ENCODE results near the gene FAM153A.
"Not testable (repeated sequence)": the region's sequence is repeated elsewhere in the genome, so short reads cannot be mapped to it uniquely, and the experiment has no call there.

FAM153A gene

DNA sequence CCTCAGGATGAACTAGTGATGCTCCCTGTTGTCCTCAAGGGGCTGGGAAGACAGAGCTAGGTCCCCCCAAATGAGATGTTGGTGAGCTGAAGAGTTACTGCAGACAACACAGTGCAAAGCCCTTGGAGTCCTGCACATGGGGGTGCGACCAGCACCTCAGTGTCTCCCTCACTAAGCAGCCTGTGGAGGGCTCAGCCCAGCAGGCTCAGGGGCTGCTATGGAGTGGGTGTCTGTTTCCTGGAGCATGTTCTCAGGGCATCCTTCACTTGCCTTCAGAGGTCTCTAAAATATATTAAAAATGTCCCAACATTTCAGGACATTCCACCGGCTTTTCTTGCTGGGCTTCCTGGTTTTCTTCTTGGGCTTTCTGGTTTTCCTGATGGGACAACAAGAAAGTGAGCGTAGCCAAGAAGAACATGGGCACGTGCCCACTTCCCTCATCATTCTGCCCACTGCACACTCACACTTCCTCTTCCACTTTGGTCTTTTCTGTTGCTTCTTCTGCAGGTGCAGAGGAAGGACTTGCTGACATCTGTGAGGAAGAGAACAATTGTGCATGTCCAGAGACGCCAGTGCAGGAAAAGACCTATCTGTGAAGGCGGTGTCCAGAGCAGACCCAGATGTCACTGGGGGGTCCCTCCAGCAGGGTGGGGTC lies 58.7 kb downstream of the FAM153A start:
- not testable (repeated sequence) for DNase-seq

DNA sequence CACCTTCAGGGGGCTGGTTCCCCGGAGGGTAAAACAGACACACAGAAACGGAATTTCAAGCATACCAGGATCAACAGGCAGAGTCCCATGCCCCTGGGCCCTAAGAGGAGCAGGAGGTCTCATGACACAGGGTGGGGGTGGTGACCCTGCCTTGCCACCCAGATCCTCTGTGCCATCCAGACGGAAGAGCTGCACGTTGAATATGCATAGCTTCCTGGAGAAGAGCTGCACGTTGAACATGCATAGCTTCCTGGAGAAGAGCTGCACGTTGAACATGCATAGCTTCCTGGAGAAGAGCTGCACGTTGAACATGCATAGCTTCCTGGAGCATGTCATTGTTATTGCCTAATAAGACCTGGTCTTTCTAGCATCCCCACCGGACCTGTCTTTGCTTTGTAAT lies 59.9 kb downstream of the FAM153A start:
- not testable (repeated sequence) for DNase-seq

DNA sequence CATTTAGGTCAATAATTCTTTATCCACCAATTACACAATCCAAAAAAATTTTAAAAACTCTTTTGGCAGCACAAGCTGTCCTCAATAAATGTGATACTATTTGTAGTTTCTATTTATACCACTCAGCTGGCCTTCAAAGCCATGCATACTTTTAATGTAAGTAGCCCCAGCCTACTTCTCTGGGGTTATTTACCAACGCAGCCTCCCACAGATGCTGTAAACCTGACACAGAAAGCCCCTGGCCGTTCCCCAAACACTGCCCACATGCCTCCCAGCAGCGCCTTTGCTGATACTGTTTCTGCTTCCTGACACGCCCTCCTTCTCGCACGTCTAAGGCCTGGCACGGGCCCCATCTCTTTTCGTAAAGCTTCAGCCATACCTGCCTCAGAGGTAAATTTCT lies 62.7 kb downstream of the FAM153A start:
- not testable (repeated sequence) for DNase-seq

DNA sequence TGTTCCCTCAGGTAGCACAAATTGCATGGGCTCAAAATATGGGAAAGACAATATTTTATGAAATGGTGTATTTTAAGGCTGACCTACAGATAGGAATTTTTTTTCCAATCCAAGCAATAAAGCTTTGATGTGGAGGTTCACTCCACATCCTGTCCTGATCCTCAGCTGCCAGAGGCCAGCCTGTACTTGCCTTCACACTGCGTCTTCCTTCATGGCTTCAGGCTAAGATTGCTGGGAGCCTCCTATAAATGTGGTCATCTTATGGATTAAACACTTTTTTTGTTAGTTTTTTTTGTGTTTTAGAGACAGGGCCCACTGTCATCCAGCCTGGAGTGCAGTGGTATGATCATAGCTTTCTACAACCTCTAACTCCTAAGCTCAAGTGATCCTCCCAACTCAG lies 67.3 kb downstream of the FAM153A start:
- not testable (repeated sequence) for DNase-seq

DNA sequence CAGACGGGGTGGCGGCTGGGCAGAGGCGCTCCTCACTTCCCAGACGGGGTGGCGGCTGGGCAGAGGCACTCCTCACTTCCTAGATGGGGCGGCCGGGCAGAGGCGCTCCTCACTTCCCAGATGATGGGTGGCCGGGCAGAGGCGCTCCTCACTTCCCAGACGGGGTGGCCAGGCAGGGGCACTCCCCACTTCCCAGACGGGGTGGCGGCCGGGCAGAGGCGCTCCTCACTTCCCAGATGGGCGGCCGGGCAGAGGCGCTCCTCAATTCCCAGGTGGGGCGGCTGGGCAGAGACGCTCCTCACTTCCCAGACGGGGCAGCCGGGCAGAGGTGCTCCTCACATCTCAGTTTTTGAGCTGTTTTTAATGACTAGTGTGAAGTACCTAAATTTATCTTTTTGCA lies 86.6 kb downstream of the FAM153A start:
- DNase-seq, result not testable (repeated sequence)

DNA sequence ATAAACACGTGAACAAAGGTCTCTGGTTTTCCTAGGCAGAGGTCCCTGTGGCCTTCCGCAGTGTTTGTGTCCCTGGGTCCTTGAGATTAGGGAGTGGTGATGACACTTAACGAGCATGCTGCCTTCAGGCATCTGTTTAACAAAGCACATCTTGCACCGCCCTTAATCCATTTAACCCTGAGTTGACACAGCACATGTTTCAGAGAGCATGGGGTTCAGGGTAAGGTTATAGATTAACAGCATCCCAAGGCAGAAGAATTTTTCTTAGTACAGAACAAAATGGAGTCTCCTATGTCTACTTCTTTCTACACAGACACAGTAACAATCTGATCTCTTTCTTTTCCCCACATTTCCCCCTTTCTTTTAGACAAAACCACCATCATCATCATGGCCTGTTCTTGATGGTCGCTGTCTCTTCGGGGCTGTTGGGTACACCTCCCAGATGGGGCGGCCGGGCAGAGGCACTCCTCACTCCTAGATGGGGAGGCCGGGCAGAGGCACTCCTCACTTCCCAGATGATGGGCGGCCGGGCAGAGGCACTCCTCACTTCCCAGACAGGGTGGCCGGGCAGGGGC lies 87.3 kb downstream of the FAM153A start:
- not testable (repeated sequence) for DNase-seq

DNA sequence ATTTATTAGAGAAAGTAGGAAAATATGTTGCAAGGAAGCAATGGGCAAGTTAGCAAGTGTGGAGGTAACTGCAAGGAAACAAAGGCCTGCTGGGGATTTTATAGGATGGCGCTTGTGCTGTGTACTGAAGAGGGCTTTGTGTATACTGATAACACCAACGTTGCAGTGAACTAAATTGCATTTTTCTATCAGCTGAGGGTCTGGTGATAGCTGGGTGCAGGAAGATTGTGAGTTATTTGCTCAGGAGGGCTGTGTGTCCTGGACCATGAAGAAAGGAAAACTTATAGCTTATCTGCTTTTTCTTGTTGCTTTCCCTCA lies 88.2 kb downstream of the FAM153A start:
- not testable (repeated sequence) for DNase-seq

DNA sequence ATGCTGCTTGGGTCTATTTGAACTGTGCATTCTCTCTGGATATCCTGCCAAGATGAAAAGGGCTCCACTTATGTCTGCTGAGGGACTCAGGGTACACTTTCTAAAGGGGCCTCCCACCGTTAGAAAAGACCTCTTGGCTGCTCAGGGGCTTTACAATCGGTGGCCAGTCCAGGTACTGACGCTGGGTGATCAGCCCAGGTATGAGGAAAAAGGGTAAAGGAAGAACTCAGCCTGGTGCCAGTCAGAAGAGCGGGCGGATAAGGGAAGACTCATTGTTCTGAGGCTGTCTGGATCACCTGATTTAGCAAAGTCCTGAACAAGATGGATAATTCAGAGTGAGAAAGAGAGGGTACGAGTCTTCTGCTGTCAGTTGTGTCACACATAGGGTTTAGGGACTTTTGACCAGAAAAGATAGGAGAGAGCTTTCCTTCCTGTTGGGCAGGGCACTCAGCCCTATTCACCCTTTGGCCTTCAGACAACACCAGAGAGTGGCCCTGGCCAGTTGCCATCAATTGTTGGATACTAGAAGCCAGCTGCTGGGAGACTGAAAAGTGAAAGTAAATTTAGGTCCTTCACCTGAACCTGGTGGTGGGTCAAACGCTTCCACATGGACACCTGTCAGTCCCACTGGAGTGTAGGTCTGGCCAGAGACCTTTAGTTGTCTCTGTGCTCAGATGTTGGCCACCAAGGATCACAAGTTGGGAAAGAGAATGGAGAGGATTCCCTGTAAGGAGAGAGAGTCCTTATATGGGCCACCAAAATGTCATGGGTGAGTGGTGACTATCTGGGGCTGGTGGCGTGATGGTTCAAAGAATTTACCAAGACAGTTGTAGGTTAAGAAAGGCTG lies 88.8 kb downstream of the FAM153A start:
- DNase-seq, result not testable (repeated sequence)

DNA sequence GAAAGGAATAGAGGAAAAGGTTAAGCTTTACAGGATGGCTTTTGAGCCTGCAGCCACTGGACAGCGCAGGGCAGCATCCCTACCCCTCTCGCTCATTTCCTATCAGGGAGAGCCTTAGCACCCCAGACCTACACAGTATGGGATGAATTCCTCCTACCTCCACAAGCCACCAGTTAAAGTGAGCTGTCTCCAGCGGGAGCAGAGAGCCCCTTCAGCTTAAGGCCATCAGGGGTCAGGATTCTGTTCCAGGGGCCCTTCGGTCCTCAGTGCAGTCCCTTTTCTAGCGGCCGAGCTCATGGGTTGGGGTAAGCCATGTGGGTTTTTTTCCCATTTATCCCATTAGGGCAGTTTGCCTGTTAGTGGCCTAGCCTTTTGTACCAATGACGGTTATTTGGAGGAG lies 89.7 kb downstream of the FAM153A start:
- not testable (repeated sequence) for DNase-seq

DNA sequence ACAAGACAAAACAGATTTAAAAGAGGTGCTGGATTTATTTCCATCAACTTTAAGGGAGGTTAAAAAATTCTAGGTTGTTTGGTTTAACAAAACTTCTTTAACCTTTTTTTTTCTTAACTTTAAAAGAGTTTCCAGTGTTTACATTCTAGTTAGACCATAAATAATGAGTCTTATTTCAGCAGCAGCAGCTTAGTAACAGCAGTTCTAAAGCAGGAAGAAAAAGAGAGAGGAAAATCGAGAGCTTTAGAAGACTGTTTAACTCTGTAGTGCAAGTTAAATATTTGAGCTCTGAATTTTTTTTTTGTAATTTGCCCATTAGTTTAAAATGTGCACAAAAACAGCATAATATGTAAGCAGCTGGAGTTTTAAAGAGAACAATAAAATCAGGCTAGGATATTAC lies 90.2 kb downstream of the FAM153A start:
- DNase-seq, result not testable (repeated sequence)

DNA sequence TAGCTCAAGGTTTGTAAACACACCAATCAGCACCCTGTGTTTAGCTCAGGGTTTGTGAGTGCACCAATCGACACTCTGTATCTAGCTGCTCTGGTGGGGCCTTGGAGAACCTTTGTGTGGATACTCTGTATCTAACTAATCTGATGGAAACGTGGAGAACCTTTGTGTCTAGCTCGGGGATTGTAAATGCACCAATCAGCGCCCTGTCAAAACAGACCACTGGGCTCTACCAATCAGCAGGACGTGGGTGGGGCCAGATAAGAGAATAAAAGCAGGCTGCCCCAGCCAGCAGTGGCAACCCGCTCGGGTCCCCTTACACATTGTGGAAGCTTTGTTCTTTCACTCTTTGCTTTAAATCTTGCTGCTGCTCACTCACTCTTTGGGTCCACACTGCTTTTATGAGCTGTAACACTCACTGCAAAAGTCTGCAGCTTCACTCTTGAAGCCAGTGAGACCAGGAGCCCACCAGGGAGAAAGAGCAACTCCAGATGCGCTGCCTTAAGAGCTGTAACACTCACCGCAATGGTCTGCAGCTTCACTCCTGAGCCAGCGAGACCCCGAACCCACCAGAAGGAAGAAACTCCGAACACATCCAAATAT lies 93.6 kb downstream of the FAM153A start:
- DNase-seq, result not testable (repeated sequence)

DNA sequence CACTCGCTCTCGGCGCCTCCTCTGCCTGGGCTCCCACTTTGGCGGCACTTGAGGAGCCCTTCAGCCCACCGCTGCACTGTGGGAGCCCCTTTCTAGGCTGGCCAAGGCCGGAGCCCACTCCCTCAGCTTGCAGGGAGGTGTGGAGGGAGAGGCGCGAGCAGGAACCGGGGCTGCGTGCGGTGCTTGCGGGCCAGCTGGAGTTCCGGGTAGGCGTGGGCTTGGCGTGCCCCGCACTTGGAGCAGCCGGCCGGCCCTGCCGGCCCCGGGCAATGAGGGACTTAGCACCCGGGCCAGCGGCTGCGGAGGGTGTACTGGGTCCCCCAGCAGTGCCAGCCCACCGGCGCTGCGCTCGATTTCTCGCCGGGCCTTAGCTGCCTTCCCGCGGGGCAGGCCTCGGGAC lies 94.6 kb downstream of the FAM153A start:
- not testable (repeated sequence) for DNase-seq

DNA sequence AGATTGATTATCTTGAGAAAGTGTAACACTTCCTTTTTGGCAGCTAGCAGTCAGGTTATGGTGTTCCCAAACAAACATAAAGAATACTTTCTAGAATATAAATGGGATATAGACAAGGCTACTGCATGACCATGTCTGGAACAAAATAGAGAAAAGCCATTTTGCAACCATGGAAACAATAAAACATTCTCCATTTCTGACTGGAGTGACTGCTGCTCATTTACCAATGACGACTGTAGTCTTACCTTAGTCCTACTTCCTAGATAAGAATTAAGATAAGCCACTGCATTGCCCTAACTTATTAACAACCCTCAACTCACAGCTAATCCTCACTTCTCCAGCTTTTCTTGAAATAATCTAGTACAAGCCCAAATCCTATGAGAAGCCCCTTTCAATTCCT lies 100.8 kb downstream of the FAM153A start:
- not testable (repeated sequence) for DNase-seq

Measured in suppressor macrophage treated with lipopolysaccharide for 4 hours (primary cell).